ENCODE results near the gene MTCH1.
A peak's percentile ranks its signal among the peaks of the same experiment; 100 is the strongest.

MTCH1 gene

DNA sequence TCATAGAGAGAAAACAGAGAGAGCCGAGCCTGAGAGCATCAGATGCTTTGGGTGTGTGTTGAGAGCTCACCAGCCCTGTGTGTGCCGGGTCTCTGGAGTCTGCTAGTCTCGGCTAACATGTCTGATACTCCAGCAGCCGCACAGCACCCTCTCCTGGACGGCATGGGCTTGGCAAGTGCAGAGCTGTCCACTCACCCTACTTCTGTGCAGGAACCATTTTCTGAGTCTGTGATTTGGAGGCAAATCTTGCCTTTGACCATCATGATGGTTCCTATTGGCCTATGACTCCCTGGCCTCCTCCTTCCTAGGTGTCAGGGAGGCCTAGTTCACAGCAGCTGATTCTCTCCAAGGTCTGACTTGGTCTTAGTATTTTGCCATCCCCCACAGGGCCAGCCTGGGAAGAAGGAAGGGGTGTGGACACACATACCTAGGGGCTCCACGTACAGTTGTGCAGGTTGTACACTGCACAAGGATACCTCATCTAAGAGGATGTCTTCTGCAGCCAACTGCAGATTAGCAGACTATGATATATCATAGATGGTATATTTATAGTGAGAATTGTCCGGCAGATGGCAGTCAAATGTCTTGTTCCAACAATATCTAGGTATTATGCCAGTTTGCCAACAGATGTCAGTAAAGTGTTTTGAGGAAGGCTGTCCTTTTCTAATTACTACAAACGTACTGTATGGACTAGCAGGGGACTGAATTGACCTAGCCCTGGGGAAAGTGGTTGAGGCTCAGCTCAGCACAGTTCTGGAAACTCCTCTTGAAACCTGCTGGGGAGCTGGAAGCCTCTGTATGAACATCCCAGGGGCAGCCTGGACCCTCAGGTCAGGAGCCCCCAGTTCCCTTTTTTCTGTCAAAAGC is 32.4 kb upstream of the MTCH1 start:
- peak; percentile 67 to 85 for DNase-seq (ENCODE audit: low read depth in 1 of 2, low spot score in 1 of 2)

DNA sequence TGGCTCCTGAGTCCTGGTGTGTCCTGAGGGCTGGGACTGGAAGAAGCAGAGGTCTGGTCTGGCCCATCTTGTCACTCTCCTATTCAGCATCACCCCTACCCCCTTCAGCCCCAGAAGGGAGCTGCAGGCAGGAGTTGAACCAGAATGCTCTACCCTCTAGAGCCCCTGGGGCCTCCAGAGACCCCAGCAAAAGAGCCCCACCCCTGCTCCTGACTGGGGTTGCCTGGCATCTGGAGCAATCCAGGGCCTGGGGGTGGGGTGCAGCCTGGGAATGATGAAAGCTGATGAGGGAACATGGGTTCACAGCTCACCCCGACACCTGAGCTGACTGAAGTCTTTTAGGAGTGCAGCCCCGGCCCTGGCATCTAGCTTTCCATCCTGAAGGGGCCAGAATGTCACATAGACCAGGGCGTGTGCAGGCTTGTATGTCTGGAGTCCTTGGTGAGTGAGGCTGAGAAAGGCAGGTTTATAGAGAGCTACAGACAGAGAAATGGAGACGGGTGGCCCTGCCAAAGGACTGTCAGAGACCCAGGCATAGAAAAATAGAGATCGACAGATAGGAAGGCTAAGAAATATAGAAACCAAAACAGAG is 31.7 kb upstream of the MTCH1 start:
- no peak for DNase-seq (ENCODE audit: low read depth in 1 of 2, low spot score in 1 of 2)

DNA sequence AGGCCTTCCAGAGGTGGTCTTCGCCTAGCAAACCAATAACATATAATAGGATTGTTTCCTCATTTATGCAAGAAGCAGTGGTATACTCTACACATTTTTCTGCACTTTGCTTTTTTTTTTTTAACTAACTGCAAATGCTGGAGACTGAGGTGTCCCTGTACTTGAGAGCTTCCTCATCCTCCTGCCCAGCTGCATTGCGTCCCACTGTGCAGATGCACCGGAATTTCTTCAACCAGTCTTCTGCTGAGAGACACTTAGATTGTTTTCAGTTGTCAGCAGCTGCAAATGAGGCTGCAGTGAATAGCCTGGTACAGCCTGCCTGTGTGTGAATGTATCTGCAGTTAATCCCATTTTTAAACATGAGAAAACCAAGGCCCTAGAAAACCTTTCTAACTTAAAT is 31.0 kb upstream of the MTCH1 start:
- no peak for DNase-seq (ENCODE audit: low read depth in 1 of 2, low spot score in 1 of 2)

DNA sequence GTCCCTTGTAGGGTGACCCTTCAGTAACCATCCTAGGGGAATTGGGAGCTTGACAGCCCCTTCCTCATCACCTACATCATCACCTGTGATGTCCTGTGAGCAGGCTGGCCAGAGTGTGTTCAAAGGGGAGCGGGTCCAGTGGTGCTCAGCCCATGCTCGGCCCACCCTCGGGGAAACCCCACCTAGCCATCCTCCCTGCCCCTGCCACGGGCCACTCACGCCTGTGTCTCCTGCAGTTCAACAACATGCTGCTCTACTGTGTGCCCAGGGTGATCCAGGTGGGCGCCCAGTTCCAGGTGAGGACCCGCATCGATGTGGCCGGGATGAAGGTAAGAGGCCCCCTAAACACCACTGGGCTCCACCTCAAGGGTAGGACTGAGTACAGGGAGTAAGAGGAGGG is 29.5 kb upstream of the MTCH1 start:
- no peak for DNase-seq (ENCODE audit: low read depth in 1 of 2, low spot score in 1 of 2)

DNA sequence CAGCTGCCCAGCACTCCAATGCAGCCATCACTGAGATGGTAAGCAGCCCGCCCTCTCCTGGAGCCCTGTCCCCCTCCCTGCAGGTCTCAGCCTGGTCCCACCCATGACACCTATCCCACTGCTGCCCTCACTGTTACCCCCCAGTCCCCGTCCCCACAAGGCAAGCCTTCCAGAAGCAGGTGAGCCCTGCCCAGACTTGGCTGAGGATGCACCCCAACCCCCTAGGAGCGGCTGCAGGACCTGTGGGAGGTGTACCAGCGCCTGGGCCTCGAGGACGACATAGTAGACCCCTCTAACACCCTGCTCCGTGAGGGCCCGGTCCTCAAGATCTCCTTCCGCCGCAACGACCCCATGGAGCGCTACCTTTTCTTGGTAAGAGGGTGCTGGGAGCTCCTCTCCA is 28.7 kb upstream of the MTCH1 start:
- no peak for DNase-seq (ENCODE audit: low read depth in 1 of 2, low spot score in 1 of 2)

DNA sequence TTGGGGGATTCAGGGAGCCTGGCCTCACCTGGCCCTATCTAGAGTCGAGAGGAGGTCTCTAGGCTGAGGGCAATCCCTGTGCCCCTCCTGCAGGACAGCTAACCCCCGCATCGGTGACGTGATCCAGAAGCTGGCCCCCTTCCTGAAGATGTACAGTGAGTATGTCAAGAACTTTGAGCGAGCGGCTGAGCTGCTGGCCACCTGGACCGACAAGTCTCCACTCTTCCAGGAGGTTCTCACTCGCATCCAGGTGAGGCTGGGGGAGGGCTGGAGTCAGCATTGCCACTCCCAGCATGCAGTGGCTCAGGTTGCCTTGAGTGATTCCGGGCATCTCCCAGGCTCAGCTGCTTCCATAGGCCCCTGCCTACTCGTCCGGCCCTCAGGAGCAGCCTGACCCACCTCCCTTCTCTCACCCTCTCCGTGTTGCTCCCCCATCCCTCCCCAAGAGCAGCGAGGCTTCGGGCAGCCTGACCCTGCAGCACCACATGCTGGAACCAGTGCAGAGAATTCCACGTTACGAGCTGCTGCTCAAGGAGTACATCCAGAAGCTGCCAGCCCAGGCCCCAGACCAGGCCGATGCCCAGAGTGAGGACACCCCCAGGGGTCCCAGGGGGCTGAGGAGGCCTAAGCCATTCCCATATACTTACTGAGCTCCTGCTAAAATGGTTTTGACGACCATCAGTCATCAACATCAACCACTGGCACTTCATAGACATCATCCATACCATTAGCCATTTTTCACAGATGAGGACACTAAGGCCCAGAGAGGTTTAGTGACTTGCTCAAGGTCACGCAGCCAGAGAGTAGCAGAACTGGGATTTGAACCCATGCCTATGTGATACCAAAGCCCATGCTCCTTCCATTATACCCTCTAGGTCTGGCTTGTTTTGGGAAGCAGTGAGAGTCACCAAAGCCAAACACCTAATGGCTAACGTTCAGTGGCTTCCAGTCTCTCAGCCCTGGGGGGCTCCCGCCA is 27.8 kb upstream of the MTCH1 start:
- DNase-seq (ENCODE audit: low read depth in 1 of 2, low spot score in 1 of 2): no peak

DNA sequence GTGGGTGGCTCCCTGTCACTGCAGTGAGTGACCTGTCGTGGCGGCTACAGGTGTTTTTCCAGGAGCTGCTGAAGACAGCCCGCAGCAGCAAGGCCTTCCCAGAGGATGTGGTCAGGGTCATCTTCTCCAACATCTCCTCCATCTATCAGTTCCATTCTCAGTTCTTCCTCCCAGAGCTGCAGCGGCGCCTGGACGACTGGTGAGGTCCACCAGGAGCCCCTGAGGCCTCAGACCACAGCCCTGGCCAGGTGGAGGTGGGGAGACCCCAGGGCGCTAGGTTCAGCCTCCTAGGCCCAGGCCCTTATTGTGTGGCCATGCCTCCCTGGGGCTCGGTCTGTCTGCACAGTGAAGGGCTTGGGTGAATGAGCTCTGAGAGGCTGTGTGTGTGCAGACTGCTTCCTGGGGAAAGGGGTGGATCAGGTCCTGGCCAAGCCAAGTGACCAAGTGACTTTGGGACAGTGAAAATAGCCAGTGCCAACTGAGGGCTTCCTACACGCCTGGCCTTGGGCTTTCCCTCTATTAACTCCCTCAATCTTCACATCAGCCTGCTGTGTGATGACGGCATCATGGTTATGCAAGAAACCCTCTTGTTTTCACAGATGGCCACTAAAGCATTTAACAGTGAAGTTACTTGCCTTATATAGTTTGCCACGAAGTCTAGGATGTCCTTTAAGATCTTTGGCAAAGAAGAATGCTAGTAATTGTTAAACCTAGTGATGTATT is 25.8 kb upstream of the MTCH1 start:
- no peak for DNase-seq (ENCODE audit: low read depth in 1 of 2, low spot score in 1 of 2)

DNA sequence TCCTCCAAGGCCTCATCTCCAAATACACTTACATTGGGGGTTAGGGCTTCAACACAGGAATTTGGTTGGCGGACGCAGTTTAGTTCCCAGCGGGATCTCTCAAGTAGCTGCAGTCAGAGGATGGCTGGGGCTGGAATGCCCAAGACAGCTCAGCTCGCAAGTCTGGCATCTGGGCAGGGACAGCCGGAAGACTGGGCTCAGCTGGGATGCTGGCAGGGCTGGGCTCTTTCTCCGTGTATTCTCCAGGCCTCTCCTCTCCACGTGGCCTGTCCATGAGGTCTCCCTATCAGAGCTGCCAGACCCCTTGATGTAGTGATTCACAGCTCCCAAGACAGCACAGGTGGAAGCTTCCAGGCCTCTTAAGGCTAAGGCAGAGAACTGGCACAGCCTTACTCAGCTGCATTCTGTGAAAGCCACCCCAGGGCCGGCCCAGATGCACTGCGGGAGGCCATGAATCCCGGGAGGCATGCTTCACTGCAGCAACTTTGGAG is 24.5 kb upstream of the MTCH1 start:
- DNase-seq (ENCODE audit: low read depth in 1 of 2, low spot score in 1 of 2): no peak

DNA sequence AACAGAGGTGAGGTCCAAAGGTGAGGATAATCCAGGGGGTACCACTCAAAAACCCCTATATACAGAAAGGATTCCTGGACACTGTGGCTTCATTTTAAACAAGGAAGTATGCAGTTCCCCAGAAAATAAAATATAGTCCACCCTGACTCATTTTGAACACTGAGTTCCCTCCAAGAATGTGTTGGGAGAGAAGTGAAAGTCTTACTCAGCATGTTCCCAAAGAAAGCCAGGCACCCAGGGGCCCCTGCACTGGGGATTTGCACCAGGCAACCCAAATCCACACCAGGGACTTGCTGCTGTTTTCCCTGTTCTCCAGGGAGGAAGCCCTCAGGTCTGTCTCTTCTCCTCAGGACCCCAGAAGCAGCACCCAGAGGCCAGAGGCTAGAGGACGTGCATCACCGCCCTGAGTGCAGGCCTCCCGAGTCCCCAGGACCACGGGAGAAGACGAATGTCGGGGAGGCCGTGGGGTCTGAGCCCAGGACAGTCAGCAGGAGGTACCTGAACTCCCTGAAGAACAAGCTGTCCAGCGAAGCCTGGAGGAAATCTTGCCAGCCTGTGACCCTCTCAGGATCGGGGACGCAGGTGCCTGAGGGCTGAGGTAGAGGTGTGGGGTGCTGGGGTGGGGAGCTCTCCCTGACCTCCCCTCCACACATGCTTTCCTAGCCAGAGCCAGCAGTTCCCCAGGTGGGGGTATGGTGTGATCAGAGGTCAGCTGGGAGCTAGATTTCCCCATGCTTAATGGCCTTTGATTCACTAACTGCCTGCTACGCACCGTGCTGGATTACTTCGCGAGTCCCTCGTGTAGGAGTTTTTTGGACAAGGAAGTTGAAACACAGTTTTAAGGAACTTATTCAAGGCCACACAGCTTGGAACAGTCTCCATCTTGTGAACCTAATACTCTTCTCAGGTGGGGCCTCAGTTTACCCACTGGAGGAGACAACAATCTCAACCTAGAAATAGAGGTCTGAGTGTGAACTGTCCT is 22.8 kb upstream of the MTCH1 start:
- DNase-seq (ENCODE audit: low read depth in 1 of 2, low spot score in 1 of 2): no peak

DNA sequence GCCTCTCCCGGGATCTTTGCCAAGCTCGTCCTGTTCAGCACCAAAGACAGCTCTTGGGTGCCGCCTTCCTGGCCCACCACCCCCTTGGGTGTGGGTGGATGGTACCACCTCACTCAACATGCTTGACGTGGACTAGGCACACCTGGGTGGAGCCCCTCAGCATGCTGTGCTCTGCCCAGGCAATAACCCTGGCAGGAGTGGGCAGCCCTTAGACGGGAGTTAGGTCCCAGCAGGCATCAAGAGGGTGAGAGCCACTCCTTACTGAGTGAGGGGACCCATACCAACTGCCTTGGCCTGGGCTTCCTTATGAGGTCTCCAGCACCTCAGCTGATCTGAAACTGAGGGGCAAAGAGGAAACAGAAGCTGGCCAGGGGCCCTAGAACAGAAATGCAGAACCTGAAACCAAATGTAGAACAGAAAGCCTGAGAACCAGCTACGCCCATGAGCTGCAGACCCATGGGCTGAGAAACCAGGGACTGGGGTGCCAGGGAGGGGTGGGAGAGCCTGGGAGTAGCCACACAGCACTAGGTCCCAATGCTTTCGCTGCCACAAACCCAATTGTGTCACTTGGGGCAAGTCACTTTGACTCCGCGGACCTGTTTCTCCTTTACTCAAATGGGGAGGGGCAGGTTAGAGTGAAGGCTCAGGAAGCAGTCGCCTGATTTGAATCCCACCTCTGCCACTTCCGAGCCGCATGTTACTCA is 21.5 kb upstream of the MTCH1 start:
- no peak for DNase-seq (ENCODE audit: low read depth in 1 of 2, low spot score in 1 of 2)

DNA sequence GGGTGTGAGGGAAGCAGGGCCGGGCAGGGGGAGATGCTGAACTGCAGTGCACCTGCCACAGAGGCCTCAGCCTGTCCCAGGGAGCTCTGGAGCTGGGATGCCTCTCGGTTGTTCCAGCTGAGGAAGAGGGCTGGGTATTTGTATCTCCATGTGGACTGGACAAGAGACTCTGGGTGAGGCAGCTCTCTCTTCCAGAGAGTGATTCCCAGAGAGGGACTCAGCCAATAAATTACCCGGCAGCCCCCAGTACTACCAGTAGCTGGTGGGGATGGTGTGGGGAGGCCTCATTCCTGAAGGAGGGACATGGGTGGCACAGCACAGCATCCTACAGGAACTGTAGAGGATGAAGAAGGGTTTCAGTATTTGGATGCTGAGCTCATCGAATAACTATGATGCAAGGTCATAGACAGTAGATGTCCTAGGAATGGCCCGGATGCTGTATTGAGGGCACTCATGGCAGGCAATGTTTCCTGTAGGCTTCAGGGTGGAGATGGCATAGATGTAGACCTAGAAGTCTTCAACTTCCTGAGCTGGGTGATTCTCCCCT is 20.9 kb upstream of the MTCH1 start:
- DNase-seq (ENCODE audit: low read depth in 1 of 2, low spot score in 1 of 2): no peak

DNA sequence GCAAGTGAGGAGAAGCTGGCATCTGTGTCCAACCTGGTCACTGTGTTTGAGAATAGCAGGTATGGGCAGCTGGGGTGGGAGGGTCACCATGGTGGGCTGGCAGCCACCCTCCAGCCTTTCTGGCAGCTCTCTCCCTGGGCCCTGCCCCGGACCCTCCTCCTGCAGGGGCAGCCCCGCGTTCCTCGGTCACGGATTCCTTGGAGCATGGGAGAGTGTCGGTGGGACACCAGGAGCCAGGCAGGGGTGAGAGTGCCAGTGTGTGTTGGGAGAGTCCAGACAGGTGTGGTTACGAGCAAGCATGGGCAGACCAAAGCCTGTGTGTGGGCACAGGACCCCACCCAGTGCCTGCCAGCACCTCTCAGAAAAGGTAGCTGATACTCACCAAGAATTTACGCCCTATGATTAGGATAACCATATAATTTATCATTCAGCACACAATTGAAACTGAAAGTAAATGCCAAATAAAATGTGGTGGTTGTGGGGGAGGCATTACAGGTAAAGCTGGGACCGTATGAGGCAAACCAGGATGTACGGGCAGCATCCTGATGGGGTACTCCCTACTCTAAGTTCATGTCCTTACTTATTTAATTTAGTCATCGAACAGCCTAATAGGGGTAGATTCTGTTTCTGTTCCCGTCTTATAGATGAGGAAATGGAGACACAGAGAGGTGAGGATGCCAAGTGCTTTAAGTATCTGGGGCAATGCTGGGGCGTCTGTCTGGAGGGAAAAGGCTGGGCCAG is 20.0 kb upstream of the MTCH1 start:
- no peak for DNase-seq (ENCODE audit: low read depth in 1 of 2, low spot score in 1 of 2)

DNA sequence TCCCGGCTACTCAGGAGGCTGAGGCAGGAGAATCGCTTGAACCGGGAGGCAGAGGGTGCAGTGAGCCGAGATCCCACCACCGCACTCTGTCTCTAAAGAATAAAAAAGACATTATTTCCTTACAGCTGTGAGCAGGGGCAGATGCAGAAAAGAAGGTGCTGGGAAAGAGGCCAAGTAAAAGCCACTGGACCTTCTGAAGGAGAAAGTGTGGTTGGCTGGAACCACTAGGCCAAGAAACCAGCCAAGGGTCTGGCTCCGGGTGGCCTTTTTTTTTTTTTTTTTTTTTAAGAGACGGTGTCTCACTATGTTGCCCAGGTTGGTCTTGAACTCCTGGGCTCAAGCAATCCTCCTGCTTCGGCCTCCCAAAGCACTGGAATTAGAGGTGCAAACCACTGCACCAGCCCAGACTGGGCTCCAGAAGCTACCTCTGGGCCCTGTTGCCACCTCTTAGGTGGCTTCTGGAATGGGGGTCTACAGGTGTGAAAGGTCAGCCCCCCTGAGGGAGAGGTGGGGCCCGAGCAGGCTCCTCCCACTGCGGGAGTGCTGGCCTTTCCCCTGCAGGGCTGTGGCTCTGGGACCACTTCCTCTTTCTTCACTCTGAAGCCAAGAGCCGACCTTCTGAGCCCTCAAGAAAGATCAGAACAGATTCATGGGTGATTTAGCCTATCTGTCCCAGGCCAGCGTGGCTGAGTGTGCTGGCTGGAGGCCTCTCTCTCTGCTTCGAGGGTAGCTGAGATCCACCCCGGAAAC is 19.2 kb upstream of the MTCH1 start, which contains the start of gene FGD2:
TSS of gene FGD2 (plus strand) at position 595 of the 750 bp plus-strand sequence. CDS start 163 bp downstream, outside the sequence.
- DNase-seq (ENCODE audit: low read depth in 1 of 2, low spot score in 1 of 2): no peak

DNA sequence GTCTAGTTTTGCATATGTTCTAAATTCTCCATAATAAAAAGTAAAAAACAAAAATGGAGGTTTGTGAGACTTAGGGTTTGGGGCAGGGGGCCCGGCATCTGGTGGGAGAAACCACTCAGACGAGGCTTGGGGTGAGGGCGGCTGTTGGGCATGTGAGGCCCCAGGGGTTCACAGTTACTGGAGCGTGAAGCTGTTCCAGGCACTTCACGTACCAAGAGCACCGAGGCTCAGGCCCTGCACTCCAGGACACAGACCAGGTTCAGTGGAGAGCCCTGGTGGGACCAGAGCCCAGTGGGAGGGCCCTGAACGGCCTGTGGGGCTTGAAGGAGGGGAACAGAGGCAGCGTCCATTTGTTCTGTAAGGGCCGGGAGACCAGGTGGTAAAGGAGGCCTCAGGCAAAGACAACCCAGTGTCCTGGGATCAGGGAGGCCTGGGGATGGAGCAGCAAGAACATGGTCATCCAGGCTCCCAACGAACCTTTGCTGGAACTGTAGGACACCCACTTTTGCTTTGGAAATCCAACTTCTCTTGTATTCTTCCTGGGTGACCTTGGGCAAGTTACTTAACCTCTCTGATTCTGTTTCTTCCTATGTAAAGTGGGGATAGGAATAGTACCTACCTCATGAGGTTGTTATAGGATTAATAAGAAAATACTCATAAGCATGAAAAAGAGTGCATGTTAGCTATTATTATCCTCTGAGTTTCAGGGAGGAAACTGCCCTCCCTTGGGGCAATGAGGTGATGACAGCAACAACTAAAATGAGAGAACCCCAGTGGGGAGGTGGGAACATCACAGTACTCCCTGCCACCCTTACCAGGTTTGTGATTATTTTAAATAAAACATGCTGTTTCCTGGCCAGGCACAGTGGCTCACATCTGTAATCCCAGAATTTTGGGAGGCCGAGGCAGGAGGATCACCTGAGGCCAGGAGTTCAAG is 18.3 kb upstream of the MTCH1 start:
- no peak for DNase-seq (ENCODE audit: low read depth in 1 of 2, low spot score in 1 of 2)

DNA sequence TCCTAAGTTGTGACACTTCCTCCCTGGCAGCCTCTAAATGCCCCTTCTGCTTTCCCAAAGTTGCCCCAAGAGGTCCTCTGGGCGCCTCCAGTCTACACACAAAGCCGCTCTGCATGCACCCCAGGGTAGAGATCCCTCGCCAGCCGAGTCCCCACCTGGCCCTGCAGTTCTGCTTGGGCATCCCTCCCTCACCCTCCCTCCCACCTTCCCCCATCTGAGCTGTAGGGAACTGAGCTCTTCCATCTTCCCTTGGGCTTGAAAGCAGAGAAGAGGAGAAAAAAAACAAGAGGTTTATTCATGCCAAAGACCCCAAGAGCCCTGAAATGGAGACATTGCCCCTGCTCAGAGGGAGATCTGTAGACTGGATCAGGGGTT is 13.7 kb upstream of the MTCH1 start:
- DNase-seq (ENCODE audit: low read depth in 1 of 2, low spot score in 1 of 2): no peak

DNA sequence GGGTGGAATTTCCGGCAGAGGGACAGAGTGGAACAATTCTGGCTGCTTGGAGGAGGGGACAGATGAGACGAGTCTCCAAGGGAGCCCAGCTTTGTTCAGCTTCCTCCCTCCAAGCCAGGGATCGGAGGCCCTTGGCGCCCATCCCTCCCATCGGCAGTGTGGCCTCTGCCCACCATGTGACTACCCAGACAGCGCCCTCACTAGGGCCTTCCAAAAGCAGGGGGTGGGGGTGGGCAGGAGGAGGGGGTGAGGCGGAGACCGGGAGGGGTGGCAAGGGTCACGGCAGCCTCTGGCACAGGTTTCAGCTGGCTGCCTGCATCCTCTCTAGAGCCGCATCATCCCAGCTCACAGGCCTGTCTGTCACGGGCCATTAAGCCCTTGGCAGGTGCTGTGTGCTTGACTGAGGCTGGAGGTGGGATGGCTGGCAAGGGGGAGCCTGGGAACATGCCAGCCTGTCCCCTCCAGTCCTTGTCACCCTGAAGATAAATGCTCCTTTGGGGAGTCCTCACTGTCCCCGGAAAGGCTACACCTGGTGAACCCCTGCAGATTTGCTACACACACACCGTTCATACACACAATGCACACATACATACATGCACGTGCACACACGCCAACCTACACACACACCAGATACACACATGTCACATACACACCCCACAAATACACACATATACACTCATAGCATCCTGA is 13.2 kb upstream of the MTCH1 start:
- DNase-seq (ENCODE audit: low read depth in 1 of 2, low spot score in 1 of 2): no peak

Measured in activated CD4-positive, alpha-beta T cell treated with anti-CD3 and anti-CD28 coated beads, Interleukin-2, amount 50 U/mL, for 24 hours (primary cell).